PC-9 (cell line): ENCODE results near the gene BSX.

Source experiments
- EZH2 ChIP-seq: fragments of 200-600 bp; sonication (generic); IDR thresholded peaks from 2 replicates; pipeline ENCODE4 v1.8.0; 2017; ENCODE audit warnings: antibody characterized with exemption, low read depth
- TF ChIP-seq, protein P1 (sequence below): fragments of 200-600 bp; sonication (generic); conservative IDR thresholded peaks from 2 replicates; pipeline ENCODE4 v1.6.1; 2017; ENCODE audit warnings: mixed run types, antibody characterized with exemption, mild to moderate bottlenecking, moderate library complexity

DNA sequence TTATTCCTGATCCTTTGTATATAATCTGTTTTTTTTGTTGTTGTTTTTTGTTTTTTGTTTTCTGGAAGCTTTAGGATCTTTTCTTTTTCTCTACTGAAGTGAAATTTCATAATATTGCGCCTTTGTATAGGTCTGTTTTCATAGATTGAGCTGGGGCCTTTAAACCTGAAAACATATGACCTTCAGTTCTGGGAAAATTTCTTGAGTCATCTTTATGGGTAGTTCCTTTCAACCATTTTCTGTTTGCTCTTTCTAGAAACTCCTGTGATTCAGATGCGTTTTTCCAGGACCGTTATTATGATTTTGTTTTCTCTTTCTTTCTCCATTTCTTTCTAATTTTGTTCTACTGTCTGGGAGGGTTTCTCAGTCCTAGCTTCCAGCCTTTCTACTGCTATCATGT, 43.7 kb downstream of the BSX start:
- TF ChIP-seq, protein P1, sequence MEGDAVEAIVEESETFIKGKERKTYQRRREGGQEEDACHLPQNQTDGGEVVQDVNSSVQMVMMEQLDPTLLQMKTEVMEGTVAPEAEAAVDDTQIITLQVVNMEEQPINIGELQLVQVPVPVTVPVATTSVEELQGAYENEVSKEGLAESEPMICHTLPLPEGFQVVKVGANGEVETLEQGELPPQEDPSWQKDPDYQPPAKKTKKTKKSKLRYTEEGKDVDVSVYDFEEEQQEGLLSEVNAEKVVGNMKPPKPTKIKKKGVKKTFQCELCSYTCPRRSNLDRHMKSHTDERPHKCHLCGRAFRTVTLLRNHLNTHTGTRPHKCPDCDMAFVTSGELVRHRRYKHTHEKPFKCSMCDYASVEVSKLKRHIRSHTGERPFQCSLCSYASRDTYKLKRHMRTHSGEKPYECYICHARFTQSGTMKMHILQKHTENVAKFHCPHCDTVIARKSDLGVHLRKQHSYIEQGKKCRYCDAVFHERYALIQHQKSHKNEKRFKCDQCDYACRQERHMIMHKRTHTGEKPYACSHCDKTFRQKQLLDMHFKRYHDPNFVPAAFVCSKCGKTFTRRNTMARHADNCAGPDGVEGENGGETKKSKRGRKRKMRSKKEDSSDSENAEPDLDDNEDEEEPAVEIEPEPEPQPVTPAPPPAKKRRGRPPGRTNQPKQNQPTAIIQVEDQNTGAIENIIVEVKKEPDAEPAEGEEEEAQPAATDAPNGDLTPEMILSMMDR: no peak
- TF ChIP-seq EZH2: no peak
